Thoracic aorta (tissue), 2 donors: Measurements from ENCODE around the gene MYCBPAP. TPM values are rescaled to one million over a fixed set of nuclear protein-coding genes. Genes with fewer than 3 reads are reported as not detected.

Experiments
- ATAC-seq: fragments of 150-250 bp; one replicate; pipeline ENCODE4 v1.8.0; 2017; ENCODE audit warnings: low read depth; ENCODE audit not compliant: insufficient number of reproducible peaks, low FRiP score
- DNase-seq: peaks from one replicate; pipeline ENCODE4 v3.0.0-alpha.2; 2020; ENCODE audit warnings: low spot score
- H3K27ac ChIP-seq, 2 donors: fragments of 200-600 bp; sonication (generic); 1 replicate in 1 of 2; 2 replicates in 1 of 2; pipeline ENCODE4 v1.5.1; 2016; ENCODE audit warnings: mild to moderate bottlenecking in 2 of 2, moderate library complexity in 2 of 2
- H3K27me3 ChIP-seq: fragments of 200-600 bp; sonication (generic); replicated peaks from 2 replicates; pipeline ENCODE4 v1.6.0; 2016; ENCODE audit warnings: mild to moderate bottlenecking; ENCODE audit not compliant: insufficient read depth
- H3K36me3 ChIP-seq: fragments of 200-600 bp; sonication (generic); one replicate; pipeline ENCODE4 v1.5.1; 2016
- H3K4me1 ChIP-seq, 2 donors: fragments of 200-600 bp; sonication (generic); 1 replicate in 1 of 2; 2 replicates in 1 of 2; pipeline versions ENCODE4 v1.5.1 to v1.6.0; 2016; ENCODE audit warnings: low read depth in 2 of 2, mild to moderate bottlenecking in 1 of 2; ENCODE audit not compliant: control insufficient read depth in 1 of 2
- H3K4me3 ChIP-seq: fragments of 200-600 bp; sonication (generic); 2 replicates; pipeline ENCODE4 v1.5.1; 2016; ENCODE audit warnings: mild to moderate bottlenecking
- H3K9me3 ChIP-seq: fragments of 200-600 bp; sonication (generic); 2 replicates; pipeline ENCODE4 v1.5.1; 2016
- CTCF ChIP-seq: fragments of 200-600 bp; sonication (generic); IDR thresholded peaks from one replicate; pipeline ENCODE4 v1.5.1; 2019; ENCODE audit warnings: antibody characterized with exemption
- total RNA-seq, 2 donors: library from RNA; depleted of rRNA; stranded (reverse); fragments of >200 nt; gene quantifications; one replicate each; pipeline versions ENCODE4 v1.1.0 to v1.2.3, GENCODE V29; 2016

MYCBPAP gene
- total RNA-seq, 2 donors from 2014 or later, result 0.56 to 0.68 TPM

DNA sequence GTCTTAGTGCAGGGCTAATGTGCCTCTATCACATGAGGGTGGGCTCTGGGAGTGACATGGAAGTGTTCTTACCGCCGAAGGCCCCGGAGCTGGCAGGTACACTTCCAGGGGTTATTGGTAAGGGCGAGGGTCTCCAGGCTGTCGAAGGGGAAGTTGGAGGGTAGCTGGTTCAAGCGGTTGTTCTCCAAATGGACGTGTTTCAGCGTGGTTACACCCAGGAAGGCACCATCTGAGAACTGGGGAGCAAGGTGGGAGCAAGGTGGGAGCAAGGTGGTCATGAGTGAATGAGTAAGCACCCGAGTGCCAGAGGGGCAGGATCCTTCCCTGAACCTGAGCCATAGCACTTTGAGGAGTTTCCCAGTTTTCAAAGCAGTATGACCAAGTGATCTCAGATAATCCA is 42.6 kb upstream of the MYCBPAP start:
- DNase-seq (no peak), ATAC-seq (no peak)
- Histone ChIP-seq H3K4me1 (peaks cover 12 to 13% of the 10 kb centered on the region in 2 donors), H3K4me3 (no peak overlapping the region), H3K9me3 (no peaks in the 10 kb centered on the region), H3K27me3 (no peaks in the 10 kb centered on the region), H3K27ac (no peak overlapping the region), H3K36me3 (no peaks in the 10 kb centered on the region)
- TF ChIP-seq CTCF, result no peak

GRCh38 chr17:50466371-50467113 is 41.7 kb upstream of the MYCBPAP start:
- Histone ChIP-seq H3K4me3 (no peak overlapping the region), H3K9me3 (no peaks in the 10 kb centered on the region), H3K27me3 (no peaks in the 10 kb centered on the region), H3K36me3 (no peaks in the 10 kb centered on the region), H3K4me1 (peaks cover 12 to 13% of the 10 kb centered on the region in 2 donors), H3K27ac (no peak overlapping the region)
- DNase-seq (no peak), ATAC-seq (no peak)
- no peak for TF ChIP-seq CTCF

GRCh38 chr17:50467114-50467854 is 41.0 kb upstream of the MYCBPAP start:
- H3K9me3 ChIP-seq, result no peaks in the 10 kb centered on the region
- no peaks in the 10 kb centered on the region for H3K27me3 ChIP-seq
- H3K27ac ChIP-seq, result no peak overlapping the region
- no peak for TF ChIP-seq CTCF
- ATAC-seq (no peak), DNase-seq (no peak)
- no peaks in the 10 kb centered on the region for H3K36me3 ChIP-seq
- peaks cover 12 to 13% of the 10 kb centered on the region in 2 donors for H3K4me1 ChIP-seq
- no peak overlapping the region for H3K4me3 ChIP-seq

GRCh38 chr17:50467855-50468303 is 40.4 kb upstream of the MYCBPAP start:
- peaks cover 12 to 13% of the 10 kb centered on the region in 2 donors for H3K4me1 ChIP-seq
- DNase-seq (no peak), ATAC-seq (no peak)
- H3K4me3 ChIP-seq, result no peak overlapping the region
- TF ChIP-seq CTCF, result no peak
- no peaks in the 10 kb centered on the region for H3K27me3 ChIP-seq
- H3K36me3 ChIP-seq, result no peaks in the 10 kb centered on the region
- H3K27ac ChIP-seq, result no peak overlapping the region
- H3K9me3 ChIP-seq, result no peaks in the 10 kb centered on the region
